ENCODE results near the gene HERC6.

Gene HERC6

DNA sequence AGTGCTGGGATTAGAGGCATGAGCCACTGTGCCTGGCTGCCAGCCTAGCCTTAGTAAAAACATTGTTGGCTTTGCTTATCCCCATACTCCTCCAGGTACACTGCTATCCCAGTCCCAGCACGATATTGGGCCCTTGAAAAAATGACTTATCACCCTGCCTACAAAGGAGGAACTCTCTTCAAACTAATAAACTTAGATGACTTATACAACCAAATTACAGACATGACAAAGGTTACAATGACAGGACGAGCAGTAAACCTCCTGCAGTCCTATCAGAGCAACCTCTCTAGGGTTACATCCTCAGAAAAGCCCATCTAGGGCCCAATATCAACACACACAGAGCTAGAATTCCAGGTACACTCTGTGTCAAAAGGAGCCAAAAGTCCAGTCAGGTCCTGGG, 72.6 kb downstream of the HERC6 start:
- no peaks in the 10 kb centered on the region for H3K4me1 ChIP-seq (ENCODE audit: control insufficient read depth, insufficient read depth, low read length)
- no peaks in the 10 kb centered on the region for H3K9me3 ChIP-seq (ENCODE audit: control insufficient read depth, insufficient read depth, low read depth, low read length)
- CTCF ChIA-PET, result no interaction called here
- POLR2A ChIA-PET, result no interaction called here
- no peak overlapping the region for H3K4me3 ChIP-seq (ENCODE audit: low read depth, low read length)
- H3K27ac ChIP-seq (ENCODE audit: extremely low read depth, low read depth, low read length), result no peak overlapping the region
- no peaks in the 10 kb centered on the region for H3K36me3 ChIP-seq (ENCODE audit: control insufficient read depth in 2 of 2, insufficient read depth in 1 of 2, low read length in 2 of 2)
- no peak for TF ChIP-seq ZNF549 (tag by site-specific recombination; IDR thresholded peaks at IDR 0.05)
- TF ChIP-seq FEZF1 (tag by site-specific recombination; IDR thresholded peaks at IDR 0.05), result no peak
- no peak for TF ChIP-seq ZNF184 (tag by site-specific recombination; IDR thresholded peaks at IDR 0.05)

GRCh38 chr4:88452912-88453311, 74.3 kb downstream of the HERC6 start:
- ChIA-PET POLR2A (no interaction called here), CTCF (interaction anchor here (0.6 kb wide), 1 partner anchor 380 kb away, joined by 5 read pairs; no protein-coding TSS in a partner anchor)
- Histone ChIP-seq H3K36me3 (ENCODE audit: control insufficient read depth in 2 of 2, insufficient read depth in 1 of 2, low read length in 2 of 2) (no peaks in the 10 kb centered on the region), H3K4me1 (ENCODE audit: control insufficient read depth, insufficient read depth, low read length) (no peaks in the 10 kb centered on the region), H3K4me3 (ENCODE audit: low read depth, low read length) (no peak overlapping the region), H3K9me3 (ENCODE audit: control insufficient read depth, insufficient read depth, low read depth, low read length) (no peaks in the 10 kb centered on the region), H3K27ac (ENCODE audit: extremely low read depth, low read depth, low read length) (no peak overlapping the region)
- no peak for TF ChIP-seq SCRT2 (tag by site-specific recombination; IDR thresholded peaks at IDR 0.05)
- TF ChIP-seq, protein P1, sequence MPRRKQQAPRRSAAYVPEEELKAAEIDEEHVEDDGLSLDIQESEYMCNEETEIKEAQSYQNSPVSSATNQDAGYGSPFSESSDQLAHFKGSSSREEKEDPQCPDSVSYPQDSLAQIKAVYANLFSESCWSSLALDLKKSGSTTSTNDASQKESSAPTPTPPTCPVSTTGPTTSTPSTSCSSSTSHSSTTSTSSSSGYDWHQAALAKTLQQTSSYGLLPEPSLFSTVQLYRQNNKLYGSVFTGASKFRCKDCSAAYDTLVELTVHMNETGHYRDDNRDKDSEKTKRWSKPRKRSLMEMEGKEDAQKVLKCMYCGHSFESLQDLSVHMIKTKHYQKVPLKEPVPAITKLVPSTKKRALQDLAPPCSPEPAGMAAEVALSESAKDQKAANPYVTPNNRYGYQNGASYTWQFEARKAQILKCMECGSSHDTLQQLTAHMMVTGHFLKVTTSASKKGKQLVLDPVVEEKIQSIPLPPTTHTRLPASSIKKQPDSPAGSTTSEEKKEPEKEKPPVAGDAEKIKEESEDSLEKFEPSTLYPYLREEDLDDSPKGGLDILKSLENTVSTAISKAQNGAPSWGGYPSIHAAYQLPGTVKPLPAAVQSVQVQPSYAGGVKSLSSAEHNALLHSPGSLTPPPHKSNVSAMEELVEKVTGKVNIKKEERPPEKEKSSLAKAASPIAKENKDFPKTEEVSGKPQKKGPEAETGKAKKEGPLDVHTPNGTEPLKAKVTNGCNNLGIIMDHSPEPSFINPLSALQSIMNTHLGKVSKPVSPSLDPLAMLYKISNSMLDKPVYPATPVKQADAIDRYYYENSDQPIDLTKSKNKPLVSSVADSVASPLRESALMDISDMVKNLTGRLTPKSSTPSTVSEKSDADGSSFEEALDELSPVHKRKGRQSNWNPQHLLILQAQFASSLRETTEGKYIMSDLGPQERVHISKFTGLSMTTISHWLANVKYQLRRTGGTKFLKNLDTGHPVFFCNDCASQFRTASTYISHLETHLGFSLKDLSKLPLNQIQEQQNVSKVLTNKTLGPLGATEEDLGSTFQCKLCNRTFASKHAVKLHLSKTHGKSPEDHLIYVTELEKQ (tag by site-specific recombination; IDR thresholded peaks at IDR 0.05; ENCODE audit: borderline replicate concordance), result no peak
- TF ChIP-seq ZNF529 (tag by site-specific recombination; IDR thresholded peaks at IDR 0.05; ENCODE audit: insufficient replicate concordance), result no peak
- no peak for TF ChIP-seq ZNF10 (tag by site-specific recombination; IDR thresholded peaks at IDR 0.05)
- TF ChIP-seq ZBTB48 (tag by site-specific recombination; IDR thresholded peaks at IDR 0.05), result no peak
- TF ChIP-seq KLF10 (tag by site-specific recombination; IDR thresholded peaks at IDR 0.05), result no peak
- no peak for TF ChIP-seq ZSCAN18 (tag by site-specific recombination; IDR thresholded peaks at IDR 0.05)
- TF ChIP-seq ZNF416 (tag by site-specific recombination; IDR thresholded peaks at IDR 0.05), result no peak
- no peak for TF ChIP-seq ZNF391 (tag by site-specific recombination; IDR thresholded peaks at IDR 0.05; ENCODE audit: borderline replicate concordance, low read depth)
- no peak for TF ChIP-seq ZNF292 (tag by site-specific recombination; IDR thresholded peaks at IDR 0.05; ENCODE audit: borderline replicate concordance, low read depth)
- TF ChIP-seq, protein P2, sequence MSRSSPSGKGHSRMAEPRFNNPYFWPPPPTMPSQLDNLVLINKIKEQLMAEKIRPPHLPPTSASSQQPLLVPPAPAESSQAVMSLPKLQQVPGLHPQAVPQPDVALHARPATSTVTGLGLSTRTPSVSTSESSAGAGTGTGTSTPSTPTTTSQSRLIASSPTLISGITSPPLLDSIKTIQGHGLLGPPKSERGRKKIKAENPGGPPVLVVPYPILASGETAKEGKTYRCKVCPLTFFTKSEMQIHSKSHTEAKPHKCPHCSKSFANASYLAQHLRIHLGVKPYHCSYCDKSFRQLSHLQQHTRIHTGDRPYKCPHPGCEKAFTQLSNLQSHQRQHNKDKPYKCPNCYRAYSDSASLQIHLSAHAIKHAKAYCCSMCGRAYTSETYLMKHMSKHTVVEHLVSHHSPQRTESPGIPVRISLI (tag by site-specific recombination; IDR thresholded peaks at IDR 0.05), result no peak

DNA sequence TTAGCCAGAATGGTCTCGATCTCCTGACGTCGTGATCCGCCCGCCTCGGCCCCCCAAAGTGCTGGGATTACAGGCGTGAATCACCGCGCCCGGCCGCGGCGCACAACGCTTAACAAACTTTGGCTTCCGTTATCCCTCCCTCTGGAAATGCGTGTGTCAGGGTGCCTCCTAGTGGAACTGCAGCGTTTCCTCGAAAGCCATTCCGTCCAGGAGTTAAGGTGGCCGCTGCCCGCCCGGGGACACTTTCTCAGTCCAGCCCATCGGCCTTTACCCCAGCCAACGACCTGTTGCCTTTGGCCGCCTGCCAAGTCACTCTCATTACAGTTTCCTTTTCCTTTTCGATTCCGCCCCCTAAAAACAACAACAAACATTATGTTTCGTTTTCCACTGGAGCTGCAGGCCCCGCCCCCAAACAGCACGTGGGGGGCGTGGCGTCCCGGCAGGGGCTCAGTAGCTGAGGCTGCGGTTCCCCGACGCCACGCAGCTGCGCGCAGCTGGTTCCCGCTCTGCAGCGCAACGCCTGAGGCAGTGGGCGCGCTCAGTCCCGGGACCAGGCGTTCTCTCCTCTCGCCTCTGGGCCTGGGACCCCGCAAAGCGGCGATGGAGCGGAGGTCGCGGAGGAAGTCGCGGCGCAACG, 78.1 kb downstream of the HERC6 start, which contains the start of gene HERC5:
TSS of gene HERC5 (plus strand) at position 450 of the 637 bp plus-strand sequence. CDS start at position 601, 151 bp downstream.
- POLR2A ChIA-PET, result interaction anchor here (0.6 to 2.0 kb wide), 6 partner anchors 9 to 1093 kb away, joined by 3 to 12 read pairs (median 4); partner anchors contain the start of genes HERC6, PPM1K and PYURF
- H3K36me3 ChIP-seq (ENCODE audit: control insufficient read depth in 2 of 2, insufficient read depth in 1 of 2, low read length in 2 of 2), result peaks cover 0 to 4% of the 10 kb centered on the region in 2 experiments; a peak in 2 of 3 replicates
- CTCF ChIA-PET, result interaction anchor here (0.6 to 1.4 kb wide), 10 partner anchors 18 to 1861 kb away, joined by 3 to 9 read pairs (median 4); partner anchors contain the start of gene PPM1K
- peak within 1 kb of the TSS; percentile 57; the same call in 1 of the 2 replicates for H3K27ac ChIP-seq (ENCODE audit: extremely low read depth, low read depth, low read length)
- H3K4me1 ChIP-seq (ENCODE audit: control insufficient read depth, insufficient read depth, low read length), result no peaks in the 10 kb centered on the region
- peak within 1 kb of the TSS; percentile 64 for H3K4me3 ChIP-seq (ENCODE audit: low read depth, low read length)
- no peaks in the 10 kb centered on the region for H3K9me3 ChIP-seq (ENCODE audit: control insufficient read depth, insufficient read depth, low read depth, low read length)
- TF ChIP-seq ZBTB21 (tag by site-specific recombination; IDR thresholded peaks at IDR 0.05), result peak; percentile 47
- TF ChIP-seq GFI1B (tag by site-specific recombination; IDR thresholded peaks at IDR 0.05), result no peak; the same call in 1 of the 2 replicates
- TF ChIP-seq ZNF24 (tag by site-specific recombination; IDR thresholded peaks at IDR 0.05), result peak; percentile 69; the same call in 1 of the 2 replicates
- no peak for TF ChIP-seq ZNF623 (tag by site-specific recombination; IDR thresholded peaks at IDR 0.05)
- TF ChIP-seq, protein P3, sequence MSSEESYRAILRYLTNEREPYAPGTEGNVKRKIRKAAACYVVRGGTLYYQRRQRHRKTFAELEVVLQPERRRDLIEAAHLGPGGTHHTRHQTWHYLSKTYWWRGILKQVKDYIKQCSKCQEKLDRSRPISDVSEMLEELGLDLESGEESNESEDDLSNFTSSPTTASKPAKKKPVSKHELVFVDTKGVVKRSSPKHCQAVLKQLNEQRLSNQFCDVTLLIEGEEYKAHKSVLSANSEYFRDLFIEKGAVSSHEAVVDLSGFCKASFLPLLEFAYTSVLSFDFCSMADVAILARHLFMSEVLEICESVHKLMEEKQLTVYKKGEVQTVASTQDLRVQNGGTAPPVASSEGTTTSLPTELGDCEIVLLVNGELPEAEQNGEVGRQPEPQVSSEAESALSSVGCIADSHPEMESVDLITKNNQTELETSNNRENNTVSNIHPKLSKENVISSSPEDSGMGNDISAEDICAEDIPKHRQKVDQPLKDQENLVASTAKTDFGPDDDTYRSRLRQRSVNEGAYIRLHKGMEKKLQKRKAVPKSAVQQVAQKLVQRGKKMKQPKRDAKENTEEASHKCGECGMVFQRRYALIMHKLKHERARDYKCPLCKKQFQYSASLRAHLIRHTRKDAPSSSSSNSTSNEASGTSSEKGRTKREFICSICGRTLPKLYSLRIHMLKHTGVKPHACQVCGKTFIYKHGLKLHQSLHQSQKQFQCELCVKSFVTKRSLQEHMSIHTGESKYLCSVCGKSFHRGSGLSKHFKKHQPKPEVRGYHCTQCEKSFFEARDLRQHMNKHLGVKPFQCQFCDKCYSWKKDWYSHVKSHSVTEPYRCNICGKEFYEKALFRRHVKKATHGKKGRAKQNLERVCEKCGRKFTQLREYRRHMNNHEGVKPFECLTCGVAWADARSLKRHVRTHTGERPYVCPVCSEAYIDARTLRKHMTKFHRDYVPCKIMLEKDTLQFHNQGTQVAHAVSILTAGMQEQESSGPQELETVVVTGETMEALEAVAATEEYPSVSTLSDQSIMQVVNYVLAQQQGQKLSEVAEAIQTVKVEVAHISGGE (tag by site-specific recombination; conservative IDR thresholded peaks at IDR 0.05; ENCODE audit: low read depth), result peak; percentile 47

Data from HEK293 (cell line).